NB4 (cell line): ENCODE data around the gene CTTNBP2NL.

Source experiments
- DNase-seq: peaks from one replicate; pipeline ENCODE4 v3.0.0; 2010; ENCODE audit warnings: low read depth
- H3K4me3 ChIP-seq: one replicate; pipeline ENCODE4 v1.5.1; 2011; ENCODE audit warnings: mild to moderate bottlenecking, low read depth, low read length, moderate library complexity
- MYC ChIP-seq: IDR thresholded peaks from 2 replicates; pipeline ENCODE4 v1.6.1; 2011; ENCODE audit warnings: low read depth, low read length
- POLR2A ChIP-seq: IDR thresholded peaks from 2 replicates; pipeline ENCODE4 v1.6.1; 2011; ENCODE audit warnings: mild to moderate bottlenecking; ENCODE audit not compliant: insufficient read length; ENCODE audit errors: extremely low read depth
- TF ChIP-seq, protein P1 (sequence below): IDR thresholded peaks from one replicate; pipeline ENCODE4 v1.5.1; 2012; ENCODE audit warnings: low read depth, low read length
- TF ChIP-seq, protein P2 (sequence below): IDR thresholded peaks from 2 replicates; pipeline ENCODE4 v1.6.1; 2011; ENCODE audit warnings: low read depth, low read length

The CTTNBP2NL gene

GRCh38 chr1:112390775-112391602, 5.0 kb upstream of the CTTNBP2NL start:
- peak; percentile 84 for DNase-seq
- no peak overlapping the region for H3K4me3 ChIP-seq
- TF ChIP-seq, protein P1, sequence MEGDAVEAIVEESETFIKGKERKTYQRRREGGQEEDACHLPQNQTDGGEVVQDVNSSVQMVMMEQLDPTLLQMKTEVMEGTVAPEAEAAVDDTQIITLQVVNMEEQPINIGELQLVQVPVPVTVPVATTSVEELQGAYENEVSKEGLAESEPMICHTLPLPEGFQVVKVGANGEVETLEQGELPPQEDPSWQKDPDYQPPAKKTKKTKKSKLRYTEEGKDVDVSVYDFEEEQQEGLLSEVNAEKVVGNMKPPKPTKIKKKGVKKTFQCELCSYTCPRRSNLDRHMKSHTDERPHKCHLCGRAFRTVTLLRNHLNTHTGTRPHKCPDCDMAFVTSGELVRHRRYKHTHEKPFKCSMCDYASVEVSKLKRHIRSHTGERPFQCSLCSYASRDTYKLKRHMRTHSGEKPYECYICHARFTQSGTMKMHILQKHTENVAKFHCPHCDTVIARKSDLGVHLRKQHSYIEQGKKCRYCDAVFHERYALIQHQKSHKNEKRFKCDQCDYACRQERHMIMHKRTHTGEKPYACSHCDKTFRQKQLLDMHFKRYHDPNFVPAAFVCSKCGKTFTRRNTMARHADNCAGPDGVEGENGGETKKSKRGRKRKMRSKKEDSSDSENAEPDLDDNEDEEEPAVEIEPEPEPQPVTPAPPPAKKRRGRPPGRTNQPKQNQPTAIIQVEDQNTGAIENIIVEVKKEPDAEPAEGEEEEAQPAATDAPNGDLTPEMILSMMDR, result peak; percentile 85
- TF ChIP-seq, protein P2, sequence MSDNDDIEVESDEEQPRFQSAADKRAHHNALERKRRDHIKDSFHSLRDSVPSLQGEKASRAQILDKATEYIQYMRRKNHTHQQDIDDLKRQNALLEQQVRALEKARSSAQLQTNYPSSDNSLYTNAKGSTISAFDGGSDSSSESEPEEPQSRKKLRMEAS, result no peak
- peak; percentile 27; the same call in 1 of the 2 replicates for TF ChIP-seq MYC
- no peak for TF ChIP-seq POLR2A

DNA sequence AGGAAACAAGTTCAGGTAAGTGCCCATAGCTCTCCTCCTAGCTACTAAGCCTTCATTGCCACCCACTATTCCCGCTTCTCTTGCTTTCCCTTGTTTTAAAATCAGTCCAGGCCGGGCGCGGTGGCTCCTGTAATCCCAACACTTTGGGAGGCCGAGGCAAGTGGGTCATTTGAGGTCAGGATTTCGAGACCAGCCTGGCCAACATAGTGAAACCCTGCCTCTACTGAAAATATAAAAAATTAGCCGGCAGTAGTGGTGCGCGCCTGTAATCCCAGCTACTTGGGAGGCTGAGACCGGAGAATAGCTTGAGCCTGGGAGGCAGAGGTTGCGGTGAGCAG, 4.4 kb upstream of the CTTNBP2NL start:
- no peak for DNase-seq
- no peak overlapping the region for H3K4me3 ChIP-seq
- no peak for TF ChIP-seq POLR2A

GRCh38 chr1:112393631-112393974, 2.4 kb upstream of the CTTNBP2NL start:
- DNase-seq, result no peak
- no peak overlapping the region for H3K4me3 ChIP-seq
- TF ChIP-seq, protein P1, result no peak
- TF ChIP-seq POLR2A, result no peak
- TF ChIP-seq, protein P2, result no peak
- TF ChIP-seq MYC, result no peak

GRCh38 chr1:112394743-112395062, 1.3 kb upstream of the CTTNBP2NL start:
- no peak overlapping the region for H3K4me3 ChIP-seq
- no peak for DNase-seq
- TF ChIP-seq MYC (no peak), POLR2A (no peak)
- TF ChIP-seq, protein P2, result no peak
- TF ChIP-seq, protein P1, result no peak

DNA sequence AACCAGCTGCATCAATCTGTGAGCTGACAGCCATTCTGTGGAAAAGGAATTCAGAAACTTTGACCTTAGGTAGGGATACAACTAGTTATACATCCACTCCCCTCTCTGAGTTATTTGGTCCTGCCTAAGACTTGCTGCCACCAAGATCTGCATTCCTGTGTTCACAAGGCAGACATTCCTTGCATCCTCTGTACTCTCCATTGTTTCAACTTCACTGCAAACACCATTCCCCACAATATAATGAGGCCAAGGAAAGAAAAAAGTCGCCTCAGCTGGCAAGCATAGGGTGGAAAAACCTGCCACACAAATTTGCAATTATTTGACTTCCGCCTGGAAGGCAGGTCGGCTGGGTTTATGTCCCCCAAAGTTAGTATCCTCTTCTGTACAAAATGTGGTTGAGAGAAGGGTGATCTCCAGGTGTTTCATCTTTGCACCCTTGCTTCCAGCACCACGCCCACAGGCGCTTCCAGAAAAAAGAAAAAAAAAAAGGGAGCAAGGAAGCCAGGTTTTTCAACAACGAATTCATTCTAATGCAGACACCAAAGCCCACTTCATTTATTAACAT, 676 bp upstream of the CTTNBP2NL start:
- TF ChIP-seq MYC (no peak), POLR2A (no peak)
- TF ChIP-seq, protein P1, result no peak
- TF ChIP-seq, protein P2, result no peak
- peak overlapping the region; percentile 69 for H3K4me3 ChIP-seq
- DNase-seq, result no peak

DNA sequence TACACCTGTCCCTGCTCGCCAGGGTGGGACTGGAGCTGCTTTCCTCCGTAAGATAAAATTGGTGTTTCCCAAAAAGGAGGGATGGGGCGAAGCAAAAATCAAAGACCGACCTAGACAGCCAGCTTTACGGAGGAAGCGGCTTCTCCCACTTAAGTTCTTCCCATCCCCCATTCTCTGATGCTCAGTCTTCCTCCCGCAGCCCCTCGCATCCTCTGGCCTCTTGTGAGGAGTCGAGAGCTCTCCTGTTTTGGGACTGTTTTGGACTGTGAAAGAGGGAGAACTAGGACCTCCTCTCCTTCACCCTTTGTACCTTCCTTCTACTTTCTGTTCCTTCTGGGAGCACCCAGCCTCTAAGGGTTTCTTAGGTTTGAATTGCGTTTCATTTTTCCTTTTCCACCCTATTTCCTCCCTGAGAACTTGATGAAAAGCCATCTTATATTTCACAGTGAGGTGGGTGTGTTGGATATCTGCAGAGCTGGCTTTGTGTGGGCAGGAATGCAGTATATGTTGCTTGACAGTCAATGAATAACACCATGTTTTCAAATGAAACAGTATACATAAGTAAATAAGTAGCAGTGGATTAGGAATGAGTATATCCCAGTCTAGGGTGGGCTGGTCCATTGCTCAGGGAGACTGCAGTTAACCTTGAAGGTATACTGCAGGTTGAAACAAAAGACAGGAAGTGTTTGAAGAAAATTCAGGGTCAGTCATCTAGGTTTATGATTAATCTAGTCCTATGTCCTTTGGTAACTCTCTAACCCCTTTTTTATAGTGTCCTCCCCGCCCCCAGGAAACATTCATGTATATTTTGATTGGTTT, 848 bp downstream of the CTTNBP2NL start:
- TF ChIP-seq, protein P2, result no peak
- no peak for TF ChIP-seq MYC
- TF ChIP-seq, protein P1, result no peak
- peak overlapping the region; percentile 69 for H3K4me3 ChIP-seq
- DNase-seq, result peak; percentile 13
